ENCODE measurements around the gene UBL7. TPM values are rescaled to one million over a fixed set of nuclear protein-coding genes. Genes with fewer than 3 reads are reported as not detected.

Gene UBL7
- total RNA-seq, 2 experiments from 2014 or later = 14.3 to 17.1 TPM

DNA sequence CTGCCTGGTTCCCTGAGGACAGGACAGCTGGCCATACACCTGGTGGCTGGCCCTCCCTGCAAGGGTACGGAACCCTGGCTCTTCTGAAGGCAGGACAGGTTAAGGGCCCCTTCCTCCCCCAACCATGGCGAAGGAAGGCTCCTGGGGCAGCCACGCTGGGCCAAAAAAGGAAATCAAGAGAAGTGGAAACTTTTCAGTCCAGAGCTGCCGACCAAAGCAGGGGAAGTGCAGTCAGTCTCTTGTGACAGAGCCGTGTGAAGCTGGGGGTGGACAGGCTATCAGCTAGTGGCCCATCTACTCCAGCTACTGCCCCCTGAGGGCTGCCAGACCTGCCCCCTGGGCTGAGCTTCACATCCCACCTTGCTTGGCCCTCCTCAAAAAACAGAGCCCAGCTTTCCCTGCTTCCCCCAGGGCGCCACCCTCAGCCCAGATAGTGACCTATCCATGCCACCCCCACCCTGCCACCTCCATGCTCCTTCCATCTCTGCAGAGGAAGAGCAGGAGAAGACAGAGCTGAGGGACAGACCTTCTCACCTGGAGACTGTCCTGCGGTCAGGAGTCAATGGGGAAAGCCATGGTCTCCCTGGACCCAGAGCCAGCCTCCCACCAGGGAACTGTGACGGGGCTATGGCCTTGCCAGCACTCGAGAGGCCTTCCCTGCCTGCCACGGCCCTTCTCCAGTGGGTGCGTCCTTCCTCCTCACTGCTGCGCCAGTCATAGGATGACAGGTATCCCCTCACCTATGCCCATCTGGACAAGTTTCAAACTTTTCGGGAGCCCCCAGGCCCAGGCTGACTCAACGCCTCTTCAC is 31.8 kb downstream of the UBL7 start:
- ATAC-seq (ENCODE audit: poor library complexity) (no peak), DNase-seq (peak in 2 of 14 experiments; percentile 23 to 25)
- H3K4me1 Mint-ChIP-seq (ENCODE audit: low read depth) = peaks cover 2% of the 10 kb centered on the region
- Histone ChIP-seq H3K36me3 (ENCODE audit: insufficient read depth, low read length) (no peaks in the 10 kb centered on the region), H3K4me1 (ENCODE audit: insufficient read depth, low read length) (peaks cover 14% of the 10 kb centered on the region), H3K9me3 (ENCODE audit: control insufficient read depth in 1 of 2, insufficient read depth in 1 of 2, low read length in 2 of 2) (no peaks in the 10 kb centered on the region), H3K27ac (ENCODE audit: low read depth in 1 of 2, low read length in 2 of 2) (no peak overlapping the region), H3K4me3 (ENCODE audit: low read length) (no peak overlapping the region), H3K27me3 (ENCODE audit: control insufficient read depth in 1 of 2, insufficient read depth in 2 of 2, low read length in 2 of 2) (no peaks in the 10 kb centered on the region)
- ChIA-PET CTCF (no interaction called here), POLR2A (no interaction called here)
- no peak overlapping the region for H3K27ac Mint-ChIP-seq
- H3K4me3 Mint-ChIP-seq = no peak overlapping the region
- H3K9me3 Mint-ChIP-seq = no peaks in the 10 kb centered on the region
- TF ChIP-seq, protein P1, sequence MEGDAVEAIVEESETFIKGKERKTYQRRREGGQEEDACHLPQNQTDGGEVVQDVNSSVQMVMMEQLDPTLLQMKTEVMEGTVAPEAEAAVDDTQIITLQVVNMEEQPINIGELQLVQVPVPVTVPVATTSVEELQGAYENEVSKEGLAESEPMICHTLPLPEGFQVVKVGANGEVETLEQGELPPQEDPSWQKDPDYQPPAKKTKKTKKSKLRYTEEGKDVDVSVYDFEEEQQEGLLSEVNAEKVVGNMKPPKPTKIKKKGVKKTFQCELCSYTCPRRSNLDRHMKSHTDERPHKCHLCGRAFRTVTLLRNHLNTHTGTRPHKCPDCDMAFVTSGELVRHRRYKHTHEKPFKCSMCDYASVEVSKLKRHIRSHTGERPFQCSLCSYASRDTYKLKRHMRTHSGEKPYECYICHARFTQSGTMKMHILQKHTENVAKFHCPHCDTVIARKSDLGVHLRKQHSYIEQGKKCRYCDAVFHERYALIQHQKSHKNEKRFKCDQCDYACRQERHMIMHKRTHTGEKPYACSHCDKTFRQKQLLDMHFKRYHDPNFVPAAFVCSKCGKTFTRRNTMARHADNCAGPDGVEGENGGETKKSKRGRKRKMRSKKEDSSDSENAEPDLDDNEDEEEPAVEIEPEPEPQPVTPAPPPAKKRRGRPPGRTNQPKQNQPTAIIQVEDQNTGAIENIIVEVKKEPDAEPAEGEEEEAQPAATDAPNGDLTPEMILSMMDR (IDR thresholded peaks at IDR 0.05) = no peak
- H3K36me3 Mint-ChIP-seq (ENCODE audit: low read depth) = no peaks in the 10 kb centered on the region
- no peaks in the 10 kb centered on the region for H3K27me3 Mint-ChIP-seq
- intact Hi-C loops (cut with DNase I, micrococcal nuclease) = no loop called here

DNA sequence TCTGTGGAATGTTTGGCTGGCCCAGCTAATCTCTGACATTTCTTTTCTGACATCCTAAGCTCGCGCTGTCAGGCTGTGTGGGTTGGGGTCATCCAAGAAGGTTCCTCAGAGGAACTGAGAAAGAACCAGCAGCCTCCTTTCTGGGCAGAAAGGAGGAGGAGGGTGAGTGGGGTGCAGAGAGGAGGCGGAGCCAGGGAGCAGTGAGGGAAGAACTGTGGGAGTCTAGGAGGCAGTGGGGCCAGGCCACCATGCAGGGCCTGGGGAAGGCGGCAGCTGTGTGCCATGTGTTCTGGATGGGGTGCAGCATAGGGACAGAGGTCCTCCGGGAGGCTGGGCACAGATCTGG is 32.5 kb downstream of the UBL7 start:
- H3K27me3 ChIP-seq (ENCODE audit: control insufficient read depth in 1 of 2, insufficient read depth in 2 of 2, low read length in 2 of 2) = no peaks in the 10 kb centered on the region
- POLR2A ChIA-PET = no interaction called here
- CTCF ChIA-PET = no interaction called here
- no peak overlapping the region for H3K27ac ChIP-seq (ENCODE audit: low read depth in 1 of 2, low read length in 2 of 2)
- TF ChIP-seq, protein P1 (IDR thresholded peaks at IDR 0.05) = no peak
- H3K9me3 ChIP-seq (ENCODE audit: control insufficient read depth in 1 of 2, insufficient read depth in 1 of 2, low read length in 2 of 2) = no peaks in the 10 kb centered on the region
- no peak overlapping the region for H3K27ac Mint-ChIP-seq
- no peaks in the 10 kb centered on the region for H3K9me3 Mint-ChIP-seq
- intact Hi-C loops (cut with DNase I, micrococcal nuclease) = no loop called here
- DNase-seq (no peak), ATAC-seq (ENCODE audit: poor library complexity) (no peak)
- no peak overlapping the region for H3K4me3 ChIP-seq (ENCODE audit: low read length)
- H3K27me3 Mint-ChIP-seq = no peaks in the 10 kb centered on the region
- no peaks in the 10 kb centered on the region for H3K36me3 Mint-ChIP-seq (ENCODE audit: low read depth)
- H3K36me3 ChIP-seq (ENCODE audit: insufficient read depth, low read length) = no peaks in the 10 kb centered on the region
- H3K4me3 Mint-ChIP-seq = no peak overlapping the region
- H3K4me1 Mint-ChIP-seq (ENCODE audit: low read depth) = no peaks in the 10 kb centered on the region
- peaks cover 10% of the 10 kb centered on the region for H3K4me1 ChIP-seq (ENCODE audit: insufficient read depth, low read length)

GRCh38 chr15:74427607-74428441 is 33.1 kb downstream of the UBL7 start:
- no peaks in the 10 kb centered on the region for H3K4me1 Mint-ChIP-seq (ENCODE audit: low read depth)
- no peak for ATAC-seq (ENCODE audit: poor library complexity)

More at GRCh38 chr15:74427607-74428441, 33.1 kb downstream of the UBL7 start:
- Histone ChIP-seq H3K27me3 (ENCODE audit: control insufficient read depth in 1 of 2, insufficient read depth in 2 of 2, low read length in 2 of 2) (no peaks in the 10 kb centered on the region), H3K4me1 (ENCODE audit: insufficient read depth, low read length) (peaks cover 9% of the 10 kb centered on the region), H3K27ac (ENCODE audit: low read depth in 1 of 2, low read length in 2 of 2) (no peak overlapping the region), H3K9me3 (ENCODE audit: control insufficient read depth in 1 of 2, insufficient read depth in 1 of 2, low read length in 2 of 2) (no peaks in the 10 kb centered on the region), H3K36me3 (ENCODE audit: insufficient read depth, low read length) (no peaks in the 10 kb centered on the region), H3K4me3 (ENCODE audit: low read length) (no peak overlapping the region)
- H3K9me3 Mint-ChIP-seq = no peaks in the 10 kb centered on the region
- intact Hi-C loops (cut with DNase I, micrococcal nuclease) = no loop called here
- TF ChIP-seq, protein P1 (IDR thresholded peaks at IDR 0.05) = no peak
- no peak overlapping the region for H3K4me3 Mint-ChIP-seq
- H3K27me3 Mint-ChIP-seq = no peaks in the 10 kb centered on the region
- no peaks in the 10 kb centered on the region for H3K36me3 Mint-ChIP-seq (ENCODE audit: low read depth)
- DNase-seq = no peak
- H3K27ac Mint-ChIP-seq = no peak overlapping the region
- POLR2A ChIA-PET = interaction anchor here (0.6 kb wide), 1 partner anchor 45 kb away, joined by 4 read pairs; no protein-coding TSS in a partner anchor
- CTCF ChIA-PET = no interaction called here

All from CD4-positive, alpha-beta T cell (primary cell).